Type B pancreatic cell (in vitro differentiated cells): ENCODE data around the gene MYMK. TPM values are rescaled to one million over a fixed set of nuclear protein-coding genes. Genes with fewer than 3 reads are reported as not detected.

ENCODE experiments used
- DNase-seq: peaks from one replicate; pipeline ENCODE4 v3.0.0; 2021; ENCODE audit warnings: mixed read lengths; ENCODE audit not compliant: unreplicated experiment; ENCODE audit errors: extremely low spot score
- H3K27ac Mint-ChIP-seq: 2 replicates; pipeline ENCODE4 v1.8.0; 2021; ENCODE audit warnings: mild to moderate bottlenecking, mixed read lengths
- H3K27me3 Mint-ChIP-seq: 2 replicates; pipeline ENCODE4 v1.8.0; 2021; ENCODE audit warnings: mixed read lengths
- H3K36me3 Mint-ChIP-seq: 2 replicates; pipeline ENCODE4 v1.8.0; 2021; ENCODE audit warnings: mixed read lengths
- H3K4me1 Mint-ChIP-seq: one replicate; pipeline ENCODE4 v1.8.0; 2021; ENCODE audit warnings: mixed read lengths; ENCODE audit not compliant: unreplicated experiment
- H3K4me3 Mint-ChIP-seq: 2 replicates; pipeline ENCODE4 v1.8.0; 2021; ENCODE audit warnings: mild to moderate bottlenecking, mixed read lengths
- H3K9me3 Mint-ChIP-seq: 2 replicates; pipeline ENCODE4 v1.8.0; 2021; ENCODE audit warnings: mixed read lengths
- total RNA-seq: library from RNA; stranded (reverse); gene quantifications from 2 replicates; pipeline ENCODE4 v1.2.1, GENCODE V29; 2021; ENCODE audit warnings: low replicate concordance
- TF ChIP-seq, protein P1 (sequence below): fragments of 200-600 bp; sonication (generic); conservative IDR thresholded peaks from 2 replicates; pipeline ENCODE4 v1.5.0; 2021; ENCODE audit warnings: antibody characterized with exemption, mild to moderate bottlenecking

The MYMK gene
- total RNA-seq, 1 donor from 2014 or later = not detected

DNA sequence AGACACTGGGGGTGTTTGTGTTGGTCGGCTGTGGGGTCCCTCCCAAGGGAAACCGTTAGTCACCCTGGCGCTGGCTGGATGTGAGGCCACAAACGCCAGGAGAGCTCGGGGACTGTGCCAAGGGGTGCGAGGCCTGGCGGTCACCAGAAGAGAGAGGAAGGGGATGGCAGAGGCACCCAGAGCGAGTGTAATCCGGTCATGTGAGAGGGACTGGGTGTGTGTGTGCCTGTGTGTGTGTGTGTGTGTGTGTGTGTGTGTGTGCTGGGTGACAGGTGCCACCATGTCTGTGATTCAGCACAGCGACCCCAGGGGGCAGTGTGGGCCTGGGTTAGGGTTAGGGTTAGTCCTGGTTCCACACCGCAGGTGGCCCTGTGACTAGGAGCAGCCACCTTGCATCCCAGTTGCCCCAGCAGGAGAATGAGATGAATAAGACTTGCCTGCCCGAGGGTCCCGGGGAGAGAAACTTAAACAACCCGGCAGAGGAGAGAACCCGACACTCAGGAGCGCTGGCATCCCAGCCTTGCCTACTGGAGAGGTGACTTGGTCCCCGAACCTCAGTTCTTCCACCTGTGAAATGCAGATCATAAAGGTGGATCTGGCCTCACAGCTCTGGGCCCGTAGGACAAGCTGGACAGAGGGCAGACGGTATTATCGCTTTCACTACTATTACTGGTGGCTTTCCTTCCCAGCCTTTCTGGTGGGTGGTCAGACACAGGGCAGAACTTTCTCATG lies 8.3 kb upstream of the MYMK start:
- TF ChIP-seq, protein P1, sequence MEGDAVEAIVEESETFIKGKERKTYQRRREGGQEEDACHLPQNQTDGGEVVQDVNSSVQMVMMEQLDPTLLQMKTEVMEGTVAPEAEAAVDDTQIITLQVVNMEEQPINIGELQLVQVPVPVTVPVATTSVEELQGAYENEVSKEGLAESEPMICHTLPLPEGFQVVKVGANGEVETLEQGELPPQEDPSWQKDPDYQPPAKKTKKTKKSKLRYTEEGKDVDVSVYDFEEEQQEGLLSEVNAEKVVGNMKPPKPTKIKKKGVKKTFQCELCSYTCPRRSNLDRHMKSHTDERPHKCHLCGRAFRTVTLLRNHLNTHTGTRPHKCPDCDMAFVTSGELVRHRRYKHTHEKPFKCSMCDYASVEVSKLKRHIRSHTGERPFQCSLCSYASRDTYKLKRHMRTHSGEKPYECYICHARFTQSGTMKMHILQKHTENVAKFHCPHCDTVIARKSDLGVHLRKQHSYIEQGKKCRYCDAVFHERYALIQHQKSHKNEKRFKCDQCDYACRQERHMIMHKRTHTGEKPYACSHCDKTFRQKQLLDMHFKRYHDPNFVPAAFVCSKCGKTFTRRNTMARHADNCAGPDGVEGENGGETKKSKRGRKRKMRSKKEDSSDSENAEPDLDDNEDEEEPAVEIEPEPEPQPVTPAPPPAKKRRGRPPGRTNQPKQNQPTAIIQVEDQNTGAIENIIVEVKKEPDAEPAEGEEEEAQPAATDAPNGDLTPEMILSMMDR = peak; percentile 68
- DNase-seq = no peak
- no peaks in the 10 kb centered on the region for H3K36me3 Mint-ChIP-seq
- H3K4me3 Mint-ChIP-seq = peak overlapping the region; percentile 39
- H3K27me3 Mint-ChIP-seq = peaks cover 10% of the 10 kb centered on the region
- H3K4me1 Mint-ChIP-seq = peaks cover 6% of the 10 kb centered on the region
- H3K9me3 Mint-ChIP-seq = no peaks in the 10 kb centered on the region
- H3K27ac Mint-ChIP-seq = no peak overlapping the region

DNA sequence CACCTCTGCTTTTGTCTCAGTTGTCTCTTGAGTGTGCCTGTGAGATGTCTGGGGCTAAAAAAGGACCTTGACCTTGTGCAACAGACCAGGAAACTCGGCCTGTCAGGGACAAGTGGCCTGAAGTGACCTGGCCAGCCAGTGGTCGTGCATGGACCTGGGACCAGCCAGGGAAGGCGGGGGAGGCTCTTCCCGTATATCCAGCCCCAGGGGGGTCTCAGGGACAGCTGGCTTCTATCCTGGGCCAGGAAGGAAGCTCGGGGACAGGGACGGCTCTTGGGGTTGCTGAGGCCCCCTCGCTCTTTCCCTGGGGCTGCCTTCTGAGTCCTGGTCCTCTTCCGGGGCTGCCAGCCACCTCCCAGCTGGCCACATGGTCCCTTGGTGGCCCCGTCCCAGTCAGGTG lies 6.5 kb upstream of the MYMK start:
- TF ChIP-seq, protein P1 = no peak
- Mint-ChIP-seq H3K4me3 (no peak overlapping the region), H3K27ac (no peak overlapping the region), H3K9me3 (no peaks in the 10 kb centered on the region), H3K36me3 (no peaks in the 10 kb centered on the region), H3K27me3 (peaks cover 13% of the 10 kb centered on the region), H3K4me1 (peaks cover 18% of the 10 kb centered on the region)
- no peak for DNase-seq

DNA sequence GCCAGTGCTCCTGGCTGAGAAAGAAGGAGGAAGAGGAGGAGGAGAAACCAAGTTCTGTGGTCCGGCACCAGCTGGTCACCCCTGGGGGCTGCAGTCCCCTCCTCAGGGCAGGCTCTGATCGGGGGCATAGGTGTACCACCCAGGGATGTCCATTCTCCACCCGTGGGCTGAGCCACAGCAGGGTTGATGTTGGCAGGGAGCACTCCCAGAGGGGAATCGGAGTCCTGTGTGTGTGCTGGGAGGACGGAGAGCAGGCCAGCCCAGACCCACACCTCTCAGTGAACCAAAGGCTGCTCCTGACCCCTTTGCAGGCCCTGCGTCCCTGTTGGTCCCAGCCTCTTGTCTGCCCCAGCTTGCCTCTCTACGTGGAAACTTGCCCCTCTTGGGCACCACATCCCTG lies 5.1 kb upstream of the MYMK start:
- TF ChIP-seq, protein P1 = no peak
- Mint-ChIP-seq H3K9me3 (no peaks in the 10 kb centered on the region), H3K36me3 (no peaks in the 10 kb centered on the region), H3K4me1 (peaks cover 27% of the 10 kb centered on the region), H3K4me3 (no peak overlapping the region), H3K27ac (no peak overlapping the region), H3K27me3 (peaks cover 17% of the 10 kb centered on the region)
- DNase-seq = no peak

DNA sequence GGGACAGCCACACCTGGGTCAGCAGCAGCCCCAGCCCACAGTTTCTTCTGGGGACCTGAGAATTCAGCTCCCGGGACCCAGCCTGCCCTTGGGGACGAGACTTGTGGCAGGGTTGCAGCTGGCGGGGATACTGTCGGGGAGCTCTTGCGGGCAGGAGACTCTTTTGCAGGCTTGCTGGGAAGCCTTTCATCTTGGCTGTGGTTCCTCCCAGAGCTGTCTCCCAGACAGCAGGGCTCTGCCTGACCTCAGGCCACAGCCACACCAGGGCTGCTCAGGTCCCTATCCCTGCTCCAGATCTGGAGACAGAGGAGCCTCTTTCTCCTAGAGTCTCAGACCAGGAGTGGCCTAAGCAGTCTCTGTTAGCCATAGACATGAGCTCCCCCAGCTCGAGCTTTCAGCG lies 4.7 kb upstream of the MYMK start:
- Mint-ChIP-seq H3K27ac (no peak overlapping the region), H3K4me3 (no peak overlapping the region), H3K9me3 (no peaks in the 10 kb centered on the region), H3K27me3 (peaks cover 17% of the 10 kb centered on the region), H3K4me1 (peaks cover 27% of the 10 kb centered on the region), H3K36me3 (no peaks in the 10 kb centered on the region)
- TF ChIP-seq, protein P1 = no peak
- no peak for DNase-seq

DNA sequence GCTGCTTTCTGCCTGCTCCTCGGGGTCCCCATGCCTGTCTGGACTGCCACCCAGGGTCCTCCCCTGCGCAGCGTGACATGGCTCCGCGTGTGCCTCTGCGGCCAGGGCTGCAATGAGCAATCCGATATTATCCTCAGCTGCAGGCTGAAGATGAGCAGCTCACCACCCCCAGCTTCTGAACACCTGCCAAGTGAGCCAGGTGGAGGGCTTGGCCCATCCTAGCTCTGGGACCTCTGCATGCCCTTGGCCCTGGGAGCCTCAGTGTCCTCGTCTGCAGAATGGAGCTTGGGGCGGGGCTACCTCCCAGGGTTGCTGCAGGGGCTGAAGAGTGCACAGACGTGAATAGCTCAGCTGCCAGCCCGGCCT lies 4.1 kb upstream of the MYMK start:
- H3K4me3 Mint-ChIP-seq = no peak overlapping the region
- H3K9me3 Mint-ChIP-seq = no peaks in the 10 kb centered on the region
- TF ChIP-seq, protein P1 = no peak
- no peak for DNase-seq
- H3K36me3 Mint-ChIP-seq = no peaks in the 10 kb centered on the region
- no peak overlapping the region for H3K27ac Mint-ChIP-seq
- peaks cover 30% of the 10 kb centered on the region for H3K4me1 Mint-ChIP-seq
- peaks cover 17% of the 10 kb centered on the region for H3K27me3 Mint-ChIP-seq
